Right ventricle myocardium superior (tissue), 1 donor: ENCODE results near the gene GSK3B. TPM values are rescaled to one million over a fixed set of nuclear protein-coding genes. Genes with fewer than 3 reads are reported as not detected.

Experiments
- ATAC-seq: fragments of 200-7000 bp; cut with Tn5 transposase; one replicate; pipeline ENCODE4 v1.9.1; 2020; ENCODE audit warnings: mild to moderate bottlenecking; ENCODE audit not compliant: poor library complexity
- DNase-seq: peaks from one replicate; pipeline ENCODE4 v3.0.0-alpha.2; 2020
- intact Hi-C: fragments of 100-400 bp; cut with DNase I; formaldehyde crosslinking; loops from one replicate; pipeline ENCODE4 v1.11.2; 2022
- total RNA-seq: library from RNA; stranded (reverse); fragmentation: NEBNext Ultra II Directional; extraction: Animal tissue kit (Norgen Biotek cat#: 25700); gene quantifications from one replicate; pipeline ENCODE4 v1.2.1, GENCODE V29; 2021
- donor health status: DM: no; HTN: yes; CAD: no; lungs with severe emphysema.

The GSK3B gene
- total RNA-seq, 1 donor from 2014 or later, result 35.0 TPM

GRCh38 chr3:120102232-120102631, 8.0 kb upstream of the GSK3B start:
- intact Hi-C loops, result no loop called here
- ATAC-seq, result peak; percentile 56
- no peak for DNase-seq

GRCh38 chr3:120101624-120102023, 7.4 kb upstream of the GSK3B start:
- no peak for DNase-seq
- intact Hi-C loops, result no loop called here
- ATAC-seq, result no peak

- no peak for DNase-seq
- no peak for ATAC-seq
- intact Hi-C loops, result no loop called here
These were observed 6.5 kb upstream of the GSK3B start for GRCh38 chr3:120100711-120101110.

GRCh38 chr3:120098710-120099109, 4.5 kb upstream of the GSK3B start:
- intact Hi-C loops, result loop anchor here (10.0 kb wide), 1 partner anchor 204 kb away; no protein-coding TSS in a partner anchor
- ATAC-seq (no peak), DNase-seq (no peak)

- DNase-seq, result no peak
- intact Hi-C loops, result loop anchor here (10.0 kb wide), 1 partner anchor 201 kb away; no protein-coding TSS in a partner anchor
- no peak for ATAC-seq
These were observed 1.8 kb upstream of the GSK3B start for GRCh38 chr3:120095979-120096426.

GRCh38 chr3:120095226-120095978, 1.2 kb upstream of the GSK3B start:
- intact Hi-C loops, result loop anchor here (10.0 kb wide), 1 partner anchor 201 kb away; no protein-coding TSS in a partner anchor
- DNase-seq (peak; percentile 94), ATAC-seq (peak; percentile 69)

GRCh38 chr3:120094776-120095225, 554 bp upstream of the GSK3B start:
- intact Hi-C loops, result loop anchor here (10.0 kb wide), 1 partner anchor 200 kb away; no protein-coding TSS in a partner anchor
- peak; percentile 98 for DNase-seq
- peak; percentile 82 for ATAC-seq

GRCh38 chr3:120093119-120093910, 932 bp downstream of the GSK3B start:
- intact Hi-C loops, result loop anchor here (10.0 kb wide), 1 partner anchor 199 kb away; no protein-coding TSS in a partner anchor
- ATAC-seq, result no peak
- no peak for DNase-seq

GRCh38 chr3:120092474-120092873, 1.8 kb downstream of the GSK3B start:
- ATAC-seq, result no peak
- intact Hi-C loops, result loop anchor here (10.0 kb wide), 1 partner anchor 198 kb away; no protein-coding TSS in a partner anchor
- no peak for DNase-seq

GRCh38 chr3:120090422-120090821, 3.8 kb downstream of the GSK3B start:
- ATAC-seq, result no peak
- intact Hi-C loops, result loop anchor here (10.0 kb wide), 1 partner anchor 196 kb away; no protein-coding TSS in a partner anchor
- DNase-seq, result no peak

GRCh38 chr3:120089089-120089488, 5.2 kb downstream of the GSK3B start:
- ATAC-seq (no peak), DNase-seq (no peak)
- intact Hi-C loops, result no loop called here

GRCh38 chr3:120088622-120089021, 5.6 kb downstream of the GSK3B start:
- intact Hi-C loops, result no loop called here
- ATAC-seq (no peak), DNase-seq (no peak)

- intact Hi-C loops, result no loop called here
- no peak for DNase-seq
- ATAC-seq, result no peak
These were observed 12.5 kb downstream of the GSK3B start for GRCh38 chr3:120081719-120082118.

- intact Hi-C loops, result no loop called here
- DNase-seq (no peak), ATAC-seq (no peak)
These were observed 13.4 kb downstream of the GSK3B start for GRCh38 chr3:120080836-120081235.

- no peak for DNase-seq
- intact Hi-C loops, result no loop called here
- ATAC-seq, result no peak
These were observed 16.5 kb downstream of the GSK3B start for GRCh38 chr3:120077731-120078130.

- DNase-seq, result no peak
These were observed 21.3 kb downstream of the GSK3B start for GRCh38 chr3:120072867-120073525.

GRCh38 chr3:120071259-120071658, 23.0 kb downstream of the GSK3B start:
- DNase-seq (no peak), ATAC-seq (no peak)
- intact Hi-C loops, result no loop called here

More at GRCh38 chr3:120072867-120073525, 21.3 kb downstream of the GSK3B start:
- intact Hi-C loops, result no loop called here
- ATAC-seq, result no peak

GRCh38 chr3:120070263-120070981, 23.8 kb downstream of the GSK3B start:
- DNase-seq, result no peak
- intact Hi-C loops, result no loop called here
- ATAC-seq, result no peak
